T-helper 17 cell (primary cell): ENCODE data around the gene LDLRAP1. TPM values are rescaled to one million over a fixed set of nuclear protein-coding genes. Genes with fewer than 3 reads are reported as not detected.
A peak's percentile ranks its signal among the peaks of the same experiment; 100 is the strongest.

Experiments used
- ATAC-seq: fragments of 150-1000 bp; cut with Tn5 transposase; 2 replicates; pipeline ENCODE4 v1.10.0; 2021; ENCODE audit warnings: mild to moderate bottlenecking, moderate library complexity
- DNase-seq, 3 donors: peaks; one replicate each; pipeline versions ENCODE4 v3.0.0 to v3.0.0-alpha.2; 2020 to 2021
- H3K9me3 ChIP-seq: one replicate; pipeline ENCODE4 v1.7.0; 2013; ENCODE audit warnings: low read length, mild to moderate bottlenecking; ENCODE audit not compliant: control insufficient read depth, poor library complexity, severe bottlenecking
- H3K27ac Mint-ChIP-seq: one replicate; pipeline ENCODE4 v1.8.0; 2022; ENCODE audit warnings: mild to moderate bottlenecking, moderate library complexity, mixed read lengths
- H3K27me3 Mint-ChIP-seq: one replicate; pipeline ENCODE4 v1.8.0; 2022; ENCODE audit warnings: mixed read lengths
- H3K36me3 Mint-ChIP-seq: one replicate; pipeline ENCODE4 v1.8.0; 2022; ENCODE audit warnings: low read depth, mixed read lengths
- H3K4me1 Mint-ChIP-seq: one replicate; pipeline ENCODE4 v1.8.0; 2022; ENCODE audit warnings: mild to moderate bottlenecking, mixed read lengths
- H3K4me3 Mint-ChIP-seq: one replicate; pipeline ENCODE4 v1.8.0; 2022; ENCODE audit warnings: mild to moderate bottlenecking, moderate library complexity, mixed read lengths
- total RNA-seq, 4 donors: library from RNA in 2 of 4; stranded (reverse) in 2 of 4; gene quantifications; one replicate each; pipeline ENCODE4 v1.2.3 and lab custom pipeline; 2022 to 2026

The LDLRAP1 gene
- total RNA-seq, 2 donors from 2014 or later, result 90.3 to 96.6 TPM

GRCh38 chr1:25565626-25566025, 22.2 kb downstream of the LDLRAP1 start:
- no peaks in the 10 kb centered on the region for H3K9me3 ChIP-seq
- H3K36me3 Mint-ChIP-seq, result peaks cover 3% of the 10 kb centered on the region
- DNase-seq (no peak), ATAC-seq (no peak)
- H3K27ac Mint-ChIP-seq, result peak overlapping the region; percentile 95
- peak overlapping the region; percentile 82 for H3K4me3 Mint-ChIP-seq
- no peaks in the 10 kb centered on the region for H3K27me3 Mint-ChIP-seq
- H3K4me1 Mint-ChIP-seq, result peaks cover 49% of the 10 kb centered on the region

- Mint-ChIP-seq H3K4me1 (peaks cover 46% of the 10 kb centered on the region), H3K27ac (peak overlapping the region; percentile 95), H3K4me3 (peak overlapping the region; percentile 89), H3K36me3 (peaks cover 3% of the 10 kb centered on the region), H3K27me3 (no peaks in the 10 kb centered on the region)
- ATAC-seq (no peak), DNase-seq (no peak)
- no peaks in the 10 kb centered on the region for H3K9me3 ChIP-seq
These were observed 22.8 kb downstream of the LDLRAP1 start for GRCh38 chr1:25566176-25566729.

GRCh38 chr1:25566730-25567341, 23.4 kb downstream of the LDLRAP1 start:
- ATAC-seq (peak; percentile 37), DNase-seq (peak in 1 of 3 donors; percentile 28)
- Mint-ChIP-seq H3K27me3 (no peaks in the 10 kb centered on the region), H3K4me3 (peak overlapping the region; percentile 89), H3K27ac (peak overlapping the region; percentile 95), H3K4me1 (peaks cover 43% of the 10 kb centered on the region), H3K36me3 (peaks cover 3% of the 10 kb centered on the region)
- no peaks in the 10 kb centered on the region for H3K9me3 ChIP-seq

GRCh38 chr1:25567710-25568089, 24.3 kb downstream of the LDLRAP1 start:
- no peak for ATAC-seq
- H3K4me3 Mint-ChIP-seq, result no peak overlapping the region
- H3K36me3 Mint-ChIP-seq, result peaks cover 3% of the 10 kb centered on the region

GRCh38 chr1:25568090-25568833, 24.9 kb downstream of the LDLRAP1 start:
- no peaks in the 10 kb centered on the region for H3K9me3 ChIP-seq
- Mint-ChIP-seq H3K27me3 (no peaks in the 10 kb centered on the region), H3K4me1 (peaks cover 45% of the 10 kb centered on the region), H3K27ac (peak overlapping the region; percentile 95), H3K36me3 (no peaks in the 10 kb centered on the region), H3K4me3 (no peak overlapping the region)
- DNase-seq (no peak), ATAC-seq (no peak)

More at GRCh38 chr1:25567710-25568089, 24.3 kb downstream of the LDLRAP1 start:
- no peak for DNase-seq
- Mint-ChIP-seq H3K27ac (peak overlapping the region; percentile 95), H3K4me1 (peaks cover 43% of the 10 kb centered on the region), H3K27me3 (no peaks in the 10 kb centered on the region)
- no peaks in the 10 kb centered on the region for H3K9me3 ChIP-seq

- H3K27me3 Mint-ChIP-seq, result no peaks in the 10 kb centered on the region
- no peak overlapping the region for H3K4me3 Mint-ChIP-seq
- H3K9me3 ChIP-seq, result no peaks in the 10 kb centered on the region
- ATAC-seq (no peak), DNase-seq (no peak)
- H3K4me1 Mint-ChIP-seq, result peaks cover 46% of the 10 kb centered on the region
- no peaks in the 10 kb centered on the region for H3K36me3 Mint-ChIP-seq
- H3K27ac Mint-ChIP-seq, result peak overlapping the region; percentile 95
These were observed 25.6 kb downstream of the LDLRAP1 start for GRCh38 chr1:25568834-25569596.

GRCh38 chr1:25569597-25570396, 26.4 kb downstream of the LDLRAP1 start:
- Mint-ChIP-seq H3K36me3 (no peaks in the 10 kb centered on the region), H3K4me3 (no peak overlapping the region), H3K27ac (peak overlapping the region; percentile 95), H3K4me1 (peaks cover 43% of the 10 kb centered on the region), H3K27me3 (no peaks in the 10 kb centered on the region)
- DNase-seq, result no peak
- no peaks in the 10 kb centered on the region for H3K9me3 ChIP-seq
- ATAC-seq, result no peak

- ATAC-seq (no peak), DNase-seq (no peak)
- Mint-ChIP-seq H3K4me1 (peaks cover 37% of the 10 kb centered on the region), H3K27ac (no peak overlapping the region), H3K4me3 (no peak overlapping the region), H3K36me3 (no peaks in the 10 kb centered on the region), H3K27me3 (no peaks in the 10 kb centered on the region)
- H3K9me3 ChIP-seq, result no peaks in the 10 kb centered on the region
These were observed 27.6 kb downstream of the LDLRAP1 start for GRCh38 chr1:25570798-25571521.

- Mint-ChIP-seq H3K27me3 (no peaks in the 10 kb centered on the region), H3K36me3 (no peaks in the 10 kb centered on the region), H3K4me3 (peak overlapping the region; percentile 47), H3K4me1 (peaks cover 31% of the 10 kb centered on the region), H3K27ac (no peak overlapping the region)
- H3K9me3 ChIP-seq, result no peaks in the 10 kb centered on the region
- DNase-seq (no peak), ATAC-seq (no peak)
These were observed 28.1 kb downstream of the LDLRAP1 start for GRCh38 chr1:25571522-25571970.

- Mint-ChIP-seq H3K4me3 (no peak overlapping the region), H3K27me3 (no peaks in the 10 kb centered on the region), H3K36me3 (no peaks in the 10 kb centered on the region), H3K27ac (no peak overlapping the region), H3K4me1 (peaks cover 28% of the 10 kb centered on the region)
- DNase-seq (no peak), ATAC-seq (no peak)
- H3K9me3 ChIP-seq, result no peaks in the 10 kb centered on the region
These were observed 28.7 kb downstream of the LDLRAP1 start for GRCh38 chr1:25572107-25572506.

- peaks cover 27% of the 10 kb centered on the region for H3K4me1 Mint-ChIP-seq
- H3K36me3 Mint-ChIP-seq, result peaks cover 2% of the 10 kb centered on the region
- no peaks in the 10 kb centered on the region for H3K27me3 Mint-ChIP-seq
- no peak overlapping the region for H3K4me3 Mint-ChIP-seq
- no peaks in the 10 kb centered on the region for H3K9me3 ChIP-seq
- H3K27ac Mint-ChIP-seq, result no peak overlapping the region
- peak in 2 of 3 donors; percentile 21 to 38 for DNase-seq
- ATAC-seq, result peak; percentile 79
These were observed 29.5 kb downstream of the LDLRAP1 start for GRCh38 chr1:25572708-25573590.
